ENCODE measurements around the gene ARHGAP22. TPM values are rescaled to one million over a fixed set of nuclear protein-coding genes. Genes with fewer than 3 reads are reported as not detected.

The ARHGAP22 gene
- total RNA-seq, 1 donor from 2014 or later: 0.82 TPM

DNA sequence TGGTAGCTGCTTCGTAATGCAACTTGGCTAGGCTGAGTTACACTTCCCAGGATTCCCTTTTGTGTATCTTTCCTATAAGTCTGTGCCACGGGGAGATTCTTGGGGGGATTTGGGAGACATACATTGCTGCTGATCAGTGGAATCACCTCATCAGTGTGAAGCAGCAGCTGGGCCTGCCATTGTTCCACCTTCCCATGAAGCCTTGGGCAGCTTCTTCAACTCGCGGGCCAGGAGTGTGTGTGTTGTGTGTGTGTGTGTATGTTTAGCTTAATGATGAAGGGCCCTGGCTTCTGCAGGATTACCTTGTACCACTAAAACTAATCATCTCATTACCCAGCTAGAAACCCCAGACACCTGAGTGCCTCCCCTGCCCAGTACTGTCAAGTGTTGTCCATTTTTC lies 33.3 kb upstream of the ARHGAP22 start:
- H3K4me1 Mint-ChIP-seq: peaks cover 48% of the 10 kb centered on the region

DNA sequence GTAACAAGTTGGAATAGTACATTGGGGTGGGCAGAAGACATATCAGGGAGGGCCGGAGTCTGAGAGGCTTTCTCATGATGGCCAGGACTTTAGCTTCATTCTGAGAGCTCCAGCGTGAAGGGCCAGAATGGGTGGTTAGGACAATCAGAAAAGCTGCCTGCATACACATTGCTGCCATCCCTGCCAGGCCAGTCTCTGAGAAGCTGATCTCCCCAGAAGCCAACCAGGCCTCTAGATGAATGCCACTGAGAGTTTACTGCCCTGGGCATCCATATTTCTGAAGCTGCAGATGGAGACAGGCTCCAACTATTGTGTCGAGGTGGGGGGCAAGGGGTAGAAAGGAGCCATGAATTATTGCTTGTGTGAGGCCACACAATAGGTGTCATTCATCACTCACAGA lies 32.0 kb upstream of the ARHGAP22 start:
- POLR2A ChIA-PET: interaction anchor here (0.5 to 1.6 kb wide), 2 partner anchors 12 to 58 kb away, joined by 4 to 6 read pairs; no protein-coding TSS in a partner anchor
- no peak overlapping the region for H3K27ac Mint-ChIP-seq
- peaks cover 2% of the 10 kb centered on the region for H3K36me3 Mint-ChIP-seq (ENCODE audit: low read depth)
- TF ChIP-seq CTCF (IDR thresholded peaks at IDR 0.05): no peak
- peaks cover 15% of the 10 kb centered on the region for H3K27me3 Mint-ChIP-seq
- peaks cover 51% of the 10 kb centered on the region for H3K4me1 Mint-ChIP-seq
- intact Hi-C loops (cut with micrococcal nuclease): no loop called here
- CTCF ChIA-PET: interaction anchor here (1.8 kb wide), 1 partner anchor 19 kb away, joined by 7 read pairs; no protein-coding TSS in a partner anchor
- no peak overlapping the region for H3K4me3 Mint-ChIP-seq
- peaks cover 10% of the 10 kb centered on the region for H3K9me3 Mint-ChIP-seq
- DNase-seq (no peak), ATAC-seq (ENCODE audit: low read depth) (no peak)

More for the DNA sequence above, 33.3 kb upstream of the ARHGAP22 start:
- H3K36me3 Mint-ChIP-seq (ENCODE audit: low read depth): peaks cover 3% of the 10 kb centered on the region
- ChIA-PET POLR2A (interaction anchor here (0.6 to 1.6 kb wide), 3 partner anchors 13 to 414 kb away, joined by 3 to 6 read pairs (median 3); no protein-coding TSS in a partner anchor), CTCF (interaction anchor here (0.9 to 1.5 kb wide), 4 partner anchors 9 to 30 kb away, joined by 3 to 10 read pairs (median 4); no protein-coding TSS in a partner anchor)
- H3K4me3 Mint-ChIP-seq: no peak overlapping the region
- TF ChIP-seq CTCF (IDR thresholded peaks at IDR 0.05): no peak
- intact Hi-C loops (cut with micrococcal nuclease): no loop called here
- H3K9me3 Mint-ChIP-seq: peaks cover 10% of the 10 kb centered on the region
- no peak for ATAC-seq (ENCODE audit: low read depth)
- no peak overlapping the region for H3K27ac Mint-ChIP-seq
- no peak for DNase-seq
- peaks cover 15% of the 10 kb centered on the region for H3K27me3 Mint-ChIP-seq

- Mint-ChIP-seq H3K9me3 (peaks cover 7% of the 10 kb centered on the region), H3K27ac (no peak overlapping the region), H3K36me3 (ENCODE audit: low read depth) (no peaks in the 10 kb centered on the region), H3K4me1 (peaks cover 51% of the 10 kb centered on the region), H3K27me3 (peaks cover 15% of the 10 kb centered on the region), H3K4me3 (no peak overlapping the region)
- intact Hi-C loops (cut with micrococcal nuclease): no loop called here
- ChIA-PET POLR2A (interaction anchor here (0.5 kb wide), 1 partner anchor 58 kb away, joined by 4 read pairs; no protein-coding TSS in a partner anchor), CTCF (interaction anchor here (1.3 to 1.8 kb wide), 2 partner anchors 20 to 29 kb away, joined by 5 to 7 read pairs; no protein-coding TSS in a partner anchor)
- ATAC-seq (ENCODE audit: low read depth) (no peak), DNase-seq (no peak)
- no peak for TF ChIP-seq CTCF (IDR thresholded peaks at IDR 0.05)
Observed at GRCh38 chr10:48636231-48636630, 31.4 kb upstream of the ARHGAP22 start.

GRCh38 chr10:48634984-48635557 lies 30.2 kb upstream of the ARHGAP22 start:
- Mint-ChIP-seq H3K27me3 (peaks cover 17% of the 10 kb centered on the region), H3K36me3 (ENCODE audit: low read depth) (no peaks in the 10 kb centered on the region), H3K4me3 (no peak overlapping the region), H3K9me3 (peaks cover 3% of the 10 kb centered on the region), H3K4me1 (peaks cover 51% of the 10 kb centered on the region), H3K27ac (no peak overlapping the region)
- ATAC-seq (ENCODE audit: low read depth): no peak
- no peak for DNase-seq
- intact Hi-C loops (cut with micrococcal nuclease): loop anchor here (1.0 to 2.0 kb wide), 3 partner anchors 22 to 58 kb away; no protein-coding TSS in a partner anchor
- TF ChIP-seq CTCF (IDR thresholded peaks at IDR 0.05): no peak
- ChIA-PET CTCF (interaction anchor here (1.3 to 2.2 kb wide), 5 partner anchors 20 to 28 kb away, joined by 5 to 15 read pairs (median 7); no protein-coding TSS in a partner anchor), POLR2A (interaction anchor here (1.7 to 2.0 kb wide), 2 partner anchors 21 to 61 kb away, joined by 3 to 5 read pairs; no protein-coding TSS in a partner anchor)

Data from activated B cell treated with CpG ODN at 0.5 μM for 24 hours (primary cell).